Kidney (tissue), 14 donors: ENCODE results near the gene CCSER1. TPM values are rescaled to one million over a fixed set of nuclear protein-coding genes. Genes with fewer than 3 reads are reported as not detected.

Experiments used
- DNase-seq, 5 donors: peaks; one replicate each; pipeline ENCODE4 v3.0.0-alpha.2; 2013 to 2020
- FAIRE-seq: peaks from 2 replicates; lab custom pipeline; 2012; peaks lifted over from hg19 to GRCh38; lab: Jason Lieb, UNC
- H3K27ac ChIP-seq, 2 donors: one replicate each; pipeline ENCODE4 v1.7.0; 2013; ENCODE audit warnings: low read depth in 2 of 2, low read length in 2 of 2, inconsistent platforms in 1 of 2
- H3K27me3 ChIP-seq: one replicate; pipeline ENCODE4 v1.7.1; 2013; ENCODE audit warnings: low read length, inconsistent platforms; ENCODE audit not compliant: control insufficient read depth, insufficient read depth
- H3K36me3 ChIP-seq, 3 donors: one replicate each; pipeline versions ENCODE4 v1.7.0 to v1.7.1; 2013; ENCODE audit warnings: low read length in 3 of 3, control low read depth in 1 of 3, inconsistent platforms in 1 of 3; ENCODE audit not compliant: insufficient read depth in 3 of 3, control insufficient read depth in 2 of 3
- H3K4me1 ChIP-seq, 3 donors: one replicate each; pipeline versions ENCODE4 v1.7.0 to v1.7.1; 2013; ENCODE audit warnings: low read length in 3 of 3, inconsistent platforms in 1 of 3, low read depth in 1 of 3; ENCODE audit not compliant: control insufficient read depth in 2 of 3, insufficient read depth in 2 of 3
- H3K4me3 ChIP-seq, 3 donors: one replicate each; pipeline versions ENCODE4 v1.7.0 to v1.8.1; 2013; ENCODE audit warnings: low read length in 3 of 3, control low read depth in 1 of 3, inconsistent platforms in 1 of 3
- H3K9ac ChIP-seq, 3 donors: one replicate each; pipeline versions ENCODE4 v1.7.0 to v1.7.1; 2013; ENCODE audit warnings: low read length in 3 of 3, control low read depth in 1 of 3, inconsistent platforms in 1 of 3
- H3K9me3 ChIP-seq, 3 donors: one replicate each; pipeline versions ENCODE4 v1.7.0 to v1.7.1; 2013; ENCODE audit warnings: low read length in 3 of 3, control low read depth in 1 of 3, inconsistent platforms in 1 of 3; ENCODE audit not compliant: control insufficient read depth in 2 of 3, insufficient read depth in 1 of 3
- intact Hi-C: fragments of 100-400 bp; cut with DNase I; formaldehyde crosslinking; loops from one replicate; pipeline ENCODE4 v1.11.1; 2022
- polyA plus RNA-seq: library from polyadenylated mRNA; stranded (reverse); fragments of 350-450 nt; fragmentation: Illumina TruSeq; extraction: RNeasy Lipid Tissue Mini Kit (QIAGEN cat#74804); gene quantifications from one replicate; pipeline ENCODE4 v1.2.3, GENCODE V29; 2014; ENCODE audit warnings: low read depth, low replicate concordance; ENCODE audit not compliant: insufficient read depth
- total RNA-seq: library from RNA; stranded (reverse); fragmentation: NEBNext Ultra II Directional; extraction: Animal tissue kit (Norgen Biotek cat#: 25700); gene quantifications from one replicate; pipeline ENCODE4 v1.2.1, GENCODE V29; 2021
- TF ChIP-seq, protein P1 (sequence below): IDR thresholded peaks from 3 replicates; pipeline ENCODE4 v1.5.1; 2012; ENCODE audit warnings: mild to moderate bottlenecking, moderate library complexity, borderline replicate concordance; ENCODE audit not compliant: insufficient read depth; ENCODE audit errors: extremely low read depth
- donor health status: control.
- donor health status: control.
- donor health status: control.
- donor health status: control.
- donor health status: control.
- donor health status: DM: yes; HTN: yes; CAD: no.
- donor health status: Normal renal cell carcinoma (clear cell type).

CCSER1 gene
- total and polyA plus RNA-seq, 2 donors from 2014 or later = 4.2 to 26.8 TPM

DNA sequence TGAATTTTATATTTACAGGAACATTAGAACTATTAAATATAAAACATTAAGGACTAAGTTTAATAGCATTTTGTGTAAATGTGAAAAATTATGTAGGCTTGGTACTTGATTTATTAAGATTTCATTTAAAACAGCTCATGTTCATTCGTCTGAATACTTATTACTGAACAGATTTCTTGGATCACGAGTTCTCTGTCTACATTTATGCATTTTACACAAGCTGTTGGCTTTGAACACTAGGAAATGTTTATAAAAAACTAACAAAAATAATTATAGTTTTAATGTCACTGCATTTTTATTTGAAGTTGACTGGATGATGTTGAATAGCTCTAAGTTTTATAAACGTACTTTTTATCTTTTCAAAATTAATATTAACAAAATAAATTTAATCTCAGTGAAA lies 888.7 kb downstream of the CCSER1 start:
- Histone ChIP-seq H3K9ac (no peak overlapping the region), H3K27ac (no peak overlapping the region), H3K4me1 (no peaks in the 10 kb centered on the region), H3K27me3 (no peaks in the 10 kb centered on the region), H3K36me3 (no peaks in the 10 kb centered on the region), H3K4me3 (no peak overlapping the region), H3K9me3 (no peaks in the 10 kb centered on the region)
- FAIRE-seq = peak; percentile 94
- intact Hi-C loops = no loop called here
- TF ChIP-seq, protein P1, sequence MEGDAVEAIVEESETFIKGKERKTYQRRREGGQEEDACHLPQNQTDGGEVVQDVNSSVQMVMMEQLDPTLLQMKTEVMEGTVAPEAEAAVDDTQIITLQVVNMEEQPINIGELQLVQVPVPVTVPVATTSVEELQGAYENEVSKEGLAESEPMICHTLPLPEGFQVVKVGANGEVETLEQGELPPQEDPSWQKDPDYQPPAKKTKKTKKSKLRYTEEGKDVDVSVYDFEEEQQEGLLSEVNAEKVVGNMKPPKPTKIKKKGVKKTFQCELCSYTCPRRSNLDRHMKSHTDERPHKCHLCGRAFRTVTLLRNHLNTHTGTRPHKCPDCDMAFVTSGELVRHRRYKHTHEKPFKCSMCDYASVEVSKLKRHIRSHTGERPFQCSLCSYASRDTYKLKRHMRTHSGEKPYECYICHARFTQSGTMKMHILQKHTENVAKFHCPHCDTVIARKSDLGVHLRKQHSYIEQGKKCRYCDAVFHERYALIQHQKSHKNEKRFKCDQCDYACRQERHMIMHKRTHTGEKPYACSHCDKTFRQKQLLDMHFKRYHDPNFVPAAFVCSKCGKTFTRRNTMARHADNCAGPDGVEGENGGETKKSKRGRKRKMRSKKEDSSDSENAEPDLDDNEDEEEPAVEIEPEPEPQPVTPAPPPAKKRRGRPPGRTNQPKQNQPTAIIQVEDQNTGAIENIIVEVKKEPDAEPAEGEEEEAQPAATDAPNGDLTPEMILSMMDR = no peak
- peak in 2 of 5 donors; percentile 9 to 44 for DNase-seq

DNA sequence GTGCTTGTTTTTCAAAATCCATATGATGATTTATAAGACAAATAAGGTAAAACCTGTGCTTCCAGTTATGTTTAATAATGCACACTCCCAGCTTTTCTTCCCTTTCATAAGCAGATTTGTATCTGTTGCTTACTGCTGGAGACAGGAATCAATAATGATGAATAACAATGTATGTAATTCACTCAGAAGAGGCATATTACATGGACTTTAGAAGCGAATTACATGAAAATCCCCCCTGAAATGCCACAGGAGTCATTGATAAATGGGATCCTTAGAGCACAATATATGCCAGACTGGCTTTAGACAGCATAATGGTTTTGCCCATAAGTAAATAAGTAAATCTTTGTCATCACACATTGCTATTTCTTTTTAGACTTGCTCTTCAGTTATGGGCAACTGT lies 892.3 kb downstream of the CCSER1 start:
- no peak overlapping the region for H3K9ac ChIP-seq
- H3K4me3 ChIP-seq = no peak overlapping the region
- DNase-seq (no peak), FAIRE-seq (no peak)
- TF ChIP-seq, protein P1 = no peak
- no peaks in the 10 kb centered on the region for H3K4me1 ChIP-seq
- no peak overlapping the region for H3K27ac ChIP-seq
- H3K9me3 ChIP-seq = no peaks in the 10 kb centered on the region
- H3K36me3 ChIP-seq = no peaks in the 10 kb centered on the region
- intact Hi-C loops = no loop called here
- no peaks in the 10 kb centered on the region for H3K27me3 ChIP-seq

DNA sequence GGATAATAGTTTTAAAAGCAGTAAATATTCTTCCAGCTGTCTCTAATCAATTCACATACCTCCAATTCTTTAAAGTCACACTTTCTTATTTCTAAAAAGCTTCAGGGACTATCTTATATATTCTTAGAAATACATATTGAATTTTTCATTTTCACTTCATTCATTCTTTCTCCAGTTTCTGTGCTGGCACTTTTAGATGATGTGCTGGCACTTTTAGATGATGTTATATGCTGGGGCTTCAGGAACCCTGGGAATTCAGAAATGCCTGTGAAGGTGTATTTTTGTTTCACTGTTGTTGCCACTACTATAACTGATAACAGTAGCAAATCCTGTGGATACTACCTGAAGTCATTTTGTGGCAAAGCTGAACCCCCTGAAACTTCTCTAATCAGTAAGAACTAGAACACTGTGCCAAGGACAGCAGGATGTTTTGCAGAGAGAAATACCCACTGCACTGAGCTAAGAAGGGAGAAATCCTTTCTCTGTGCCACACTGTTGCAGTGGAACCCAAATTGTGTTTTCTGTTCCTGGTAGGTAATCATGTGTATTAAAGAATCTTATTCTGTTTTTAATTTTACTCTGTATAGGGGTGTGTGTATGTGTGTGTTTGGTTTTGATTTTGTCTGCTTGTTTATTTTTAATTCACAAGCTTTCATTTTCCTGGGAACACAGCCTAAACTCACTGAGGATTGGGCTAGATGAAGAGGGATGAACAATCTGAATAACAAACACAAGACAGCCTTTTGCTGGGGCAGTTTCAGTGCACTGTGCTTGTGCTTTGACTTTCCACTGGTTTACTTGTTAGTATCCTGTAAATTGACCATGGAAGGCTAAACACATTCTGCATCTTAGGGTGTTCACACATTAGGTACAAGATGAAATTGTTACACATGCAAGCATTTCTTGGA lies 898.3 kb downstream of the CCSER1 start:
- intact Hi-C loops = no loop called here

More for the DNA sequence above, 898.3 kb downstream of the CCSER1 start:
- Histone ChIP-seq H3K9me3 (no peaks in the 10 kb centered on the region), H3K27ac (no peak overlapping the region), H3K4me1 (no peaks in the 10 kb centered on the region), H3K27me3 (no peaks in the 10 kb centered on the region), H3K4me3 (no peak overlapping the region), H3K36me3 (no peaks in the 10 kb centered on the region), H3K9ac (no peak overlapping the region)
- DNase-seq (no peak), FAIRE-seq (no peak)
- TF ChIP-seq, protein P1 = no peak
